ENCODE data around the gene ZEB2. TPM values are rescaled to one million over a fixed set of nuclear protein-coding genes. Genes with fewer than 3 reads are reported as not detected.
A peak's percentile ranks its signal among the peaks of the same experiment; 100 is the strongest.

The ZEB2 gene
- polyA plus RNA-seq, 2 donors, result 3.7 to 5.9 TPM

DNA sequence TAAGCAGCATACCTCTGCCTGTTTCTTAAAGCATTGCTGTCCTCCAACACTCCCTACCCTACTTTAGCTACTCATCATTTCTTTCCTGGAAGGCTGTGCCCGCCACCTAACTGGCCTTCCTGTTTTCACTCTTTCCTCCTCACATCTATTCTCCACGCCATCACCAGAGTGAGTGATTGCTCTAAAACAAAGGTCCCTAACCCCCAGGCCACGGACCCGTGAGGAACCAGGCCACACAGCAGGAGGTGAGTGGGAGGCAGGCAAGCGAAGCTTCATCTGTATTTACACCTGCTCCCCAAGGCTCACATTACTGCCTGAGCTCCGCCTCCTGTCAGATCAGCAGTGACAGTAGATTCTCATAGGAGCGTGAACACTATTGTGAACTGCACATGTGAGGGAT lies 13.3 kb upstream of the ZEB2 start:
- Histone ChIP-seq H3K9me3 (ENCODE audit: control insufficient read depth in 2 of 2, insufficient read depth in 1 of 2, low read depth in 1 of 2, low read length in 1 of 2) (no peaks in the 10 kb centered on the region), H3K4me1 (ENCODE audit: control insufficient read depth in 2 of 2, insufficient read depth in 2 of 2, low read length in 1 of 2) (no peaks in the 10 kb centered on the region), H3K27me3 (ENCODE audit: control insufficient read depth in 1 of 2, insufficient read depth in 2 of 2, low read length in 2 of 2) (no peaks in the 10 kb centered on the region), H3K4me3 (ENCODE audit: low read depth in 1 of 2, low read length in 2 of 2) (no peak overlapping the region), H3K27ac (ENCODE audit: low read depth in 2 of 2, low read length in 1 of 2) (no peak overlapping the region), H3K36me3 (ENCODE audit: control insufficient read depth in 2 of 2, insufficient read depth in 2 of 2, low read length in 1 of 2) (no peaks in the 10 kb centered on the region)
- 76 to 87% methylated on average over 7 of the region's 7 CpGs for WGBS, 2 donors

DNA sequence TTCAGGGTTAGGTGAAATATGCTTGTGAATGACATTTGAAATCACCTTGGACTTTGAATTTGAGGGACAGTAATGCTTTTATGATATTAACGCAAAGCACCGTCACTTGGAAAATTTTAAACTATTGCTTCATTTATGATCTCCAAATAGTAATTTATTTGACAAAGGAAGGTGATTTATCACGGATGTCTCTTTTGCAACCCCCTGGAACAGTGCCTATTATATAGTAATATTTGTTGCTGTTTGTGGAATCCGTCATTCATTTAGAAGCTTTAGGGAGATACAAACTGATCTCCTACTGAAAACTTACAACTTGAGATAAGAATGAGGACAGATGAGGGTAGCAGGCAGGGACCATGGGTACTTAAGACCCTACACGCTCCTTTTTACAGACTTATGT lies 10.7 kb upstream of the ZEB2 start:
- Histone ChIP-seq H3K27me3 (ENCODE audit: control insufficient read depth in 1 of 2, insufficient read depth in 2 of 2, low read length in 2 of 2) (no peaks in the 10 kb centered on the region), H3K9me3 (ENCODE audit: control insufficient read depth in 2 of 2, insufficient read depth in 1 of 2, low read depth in 1 of 2, low read length in 1 of 2) (no peaks in the 10 kb centered on the region), H3K4me1 (ENCODE audit: control insufficient read depth in 2 of 2, insufficient read depth in 2 of 2, low read length in 1 of 2) (no peaks in the 10 kb centered on the region), H3K27ac (ENCODE audit: low read depth in 2 of 2, low read length in 1 of 2) (no peak overlapping the region), H3K36me3 (ENCODE audit: control insufficient read depth in 2 of 2, insufficient read depth in 2 of 2, low read length in 1 of 2) (no peaks in the 10 kb centered on the region), H3K4me3 (ENCODE audit: low read depth in 1 of 2, low read length in 2 of 2) (no peak overlapping the region)
- WGBS, 2 donors, result 80 to 83% methylated on average over 5 of the region's 5 CpGs

DNA sequence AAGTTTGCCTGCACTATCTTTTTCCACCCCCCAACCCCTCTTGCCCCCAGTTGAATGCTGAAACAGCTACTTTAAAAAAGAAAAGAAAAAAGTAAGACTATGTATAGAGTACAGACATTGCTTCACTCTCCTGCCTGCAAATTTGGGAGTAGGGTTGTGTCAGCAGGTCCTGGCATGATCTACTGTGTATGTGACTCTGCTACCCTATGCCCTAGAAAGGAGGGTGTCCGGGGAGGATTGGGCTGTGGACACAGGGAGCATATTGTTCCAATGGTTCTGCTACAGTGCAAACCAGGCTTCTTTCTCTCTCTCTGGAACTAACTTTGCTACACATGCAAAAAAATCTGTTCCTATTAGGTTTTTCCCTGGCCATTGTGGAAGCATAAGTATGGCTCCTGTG lies 9.9 kb upstream of the ZEB2 start:
- no peak overlapping the region for H3K27ac ChIP-seq (ENCODE audit: low read depth in 2 of 2, low read length in 1 of 2)
- H3K4me3 ChIP-seq (ENCODE audit: low read depth in 1 of 2, low read length in 2 of 2), result no peak overlapping the region
- 49 to 68% methylated on average over 1 of the region's 1 CpG for WGBS, 2 donors
- H3K27me3 ChIP-seq (ENCODE audit: control insufficient read depth in 1 of 2, insufficient read depth in 2 of 2, low read length in 2 of 2), result no peaks in the 10 kb centered on the region
- H3K4me1 ChIP-seq (ENCODE audit: control insufficient read depth in 2 of 2, insufficient read depth in 2 of 2, low read length in 1 of 2), result no peaks in the 10 kb centered on the region
- H3K9me3 ChIP-seq (ENCODE audit: control insufficient read depth in 2 of 2, insufficient read depth in 1 of 2, low read depth in 1 of 2, low read length in 1 of 2), result no peaks in the 10 kb centered on the region
- no peaks in the 10 kb centered on the region for H3K36me3 ChIP-seq (ENCODE audit: control insufficient read depth in 2 of 2, insufficient read depth in 2 of 2, low read length in 1 of 2)

DNA sequence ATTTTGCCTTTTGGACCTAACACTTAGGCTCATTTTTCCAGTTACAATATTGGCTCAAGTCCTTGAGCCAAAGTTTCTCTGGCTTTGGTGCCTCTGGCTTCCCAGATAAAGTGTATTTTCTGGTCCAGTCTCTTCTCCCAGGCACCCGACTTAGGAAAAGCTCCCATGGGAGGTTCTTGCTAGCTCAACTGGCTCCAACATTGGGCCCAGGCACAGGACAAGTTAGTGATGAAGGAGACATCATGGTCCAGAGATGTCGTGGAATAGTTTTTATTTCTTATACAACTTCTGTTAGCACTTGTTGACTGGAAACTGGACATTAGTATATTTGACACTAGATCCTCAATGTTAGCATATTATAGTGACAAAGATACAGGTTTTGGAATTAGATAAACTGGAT lies 8.2 kb upstream of the ZEB2 start:
- H3K36me3 ChIP-seq (ENCODE audit: control insufficient read depth in 2 of 2, insufficient read depth in 2 of 2, low read length in 1 of 2), result no peaks in the 10 kb centered on the region
- no peaks in the 10 kb centered on the region for H3K27me3 ChIP-seq (ENCODE audit: control insufficient read depth in 1 of 2, insufficient read depth in 2 of 2, low read length in 2 of 2)
- WGBS, 2 donors, result 76 to 86% methylated on average over 2 of the region's 2 CpGs
- no peak overlapping the region for H3K4me3 ChIP-seq (ENCODE audit: low read depth in 1 of 2, low read length in 2 of 2)
- H3K27ac ChIP-seq (ENCODE audit: low read depth in 2 of 2, low read length in 1 of 2), result no peak overlapping the region
- H3K9me3 ChIP-seq (ENCODE audit: control insufficient read depth in 2 of 2, insufficient read depth in 1 of 2, low read depth in 1 of 2, low read length in 1 of 2), result no peaks in the 10 kb centered on the region
- no peaks in the 10 kb centered on the region for H3K4me1 ChIP-seq (ENCODE audit: control insufficient read depth in 2 of 2, insufficient read depth in 2 of 2, low read length in 1 of 2)

DNA sequence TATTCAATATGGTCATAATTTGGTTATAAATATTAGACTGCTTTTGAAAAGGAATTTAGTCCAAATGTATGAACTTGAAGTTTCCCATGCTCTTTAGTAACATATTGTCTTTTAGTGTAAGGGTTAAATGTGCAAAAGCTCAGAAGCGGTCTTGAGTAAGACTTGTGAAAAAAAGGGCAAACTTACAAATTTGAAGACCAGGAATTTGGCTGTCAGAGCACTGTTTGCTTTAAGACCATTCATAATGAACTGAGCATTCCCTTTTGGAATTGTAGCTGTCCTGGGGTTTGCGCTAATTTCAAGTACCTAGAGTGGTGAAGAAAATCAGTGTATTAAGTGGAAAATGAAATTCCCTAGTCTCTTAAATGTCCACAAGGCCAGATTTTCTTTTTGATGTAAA lies 6.9 kb upstream of the ZEB2 start:
- 70 to 73% methylated on average over 2 of the region's 2 CpGs for WGBS, 2 donors
- no peak overlapping the region for H3K4me3 ChIP-seq (ENCODE audit: low read depth in 1 of 2, low read length in 2 of 2)
- no peak overlapping the region for H3K27ac ChIP-seq (ENCODE audit: low read depth in 2 of 2, low read length in 1 of 2)
- peaks cover 0 to 4% of the 10 kb centered on the region in 2 donors for H3K27me3 ChIP-seq (ENCODE audit: control insufficient read depth in 1 of 2, insufficient read depth in 2 of 2, low read length in 2 of 2)
- no peaks in the 10 kb centered on the region for H3K4me1 ChIP-seq (ENCODE audit: control insufficient read depth in 2 of 2, insufficient read depth in 2 of 2, low read length in 1 of 2)
- H3K36me3 ChIP-seq (ENCODE audit: control insufficient read depth in 2 of 2, insufficient read depth in 2 of 2, low read length in 1 of 2), result no peaks in the 10 kb centered on the region
- H3K9me3 ChIP-seq (ENCODE audit: control insufficient read depth in 2 of 2, insufficient read depth in 1 of 2, low read depth in 1 of 2, low read length in 1 of 2), result no peaks in the 10 kb centered on the region

DNA sequence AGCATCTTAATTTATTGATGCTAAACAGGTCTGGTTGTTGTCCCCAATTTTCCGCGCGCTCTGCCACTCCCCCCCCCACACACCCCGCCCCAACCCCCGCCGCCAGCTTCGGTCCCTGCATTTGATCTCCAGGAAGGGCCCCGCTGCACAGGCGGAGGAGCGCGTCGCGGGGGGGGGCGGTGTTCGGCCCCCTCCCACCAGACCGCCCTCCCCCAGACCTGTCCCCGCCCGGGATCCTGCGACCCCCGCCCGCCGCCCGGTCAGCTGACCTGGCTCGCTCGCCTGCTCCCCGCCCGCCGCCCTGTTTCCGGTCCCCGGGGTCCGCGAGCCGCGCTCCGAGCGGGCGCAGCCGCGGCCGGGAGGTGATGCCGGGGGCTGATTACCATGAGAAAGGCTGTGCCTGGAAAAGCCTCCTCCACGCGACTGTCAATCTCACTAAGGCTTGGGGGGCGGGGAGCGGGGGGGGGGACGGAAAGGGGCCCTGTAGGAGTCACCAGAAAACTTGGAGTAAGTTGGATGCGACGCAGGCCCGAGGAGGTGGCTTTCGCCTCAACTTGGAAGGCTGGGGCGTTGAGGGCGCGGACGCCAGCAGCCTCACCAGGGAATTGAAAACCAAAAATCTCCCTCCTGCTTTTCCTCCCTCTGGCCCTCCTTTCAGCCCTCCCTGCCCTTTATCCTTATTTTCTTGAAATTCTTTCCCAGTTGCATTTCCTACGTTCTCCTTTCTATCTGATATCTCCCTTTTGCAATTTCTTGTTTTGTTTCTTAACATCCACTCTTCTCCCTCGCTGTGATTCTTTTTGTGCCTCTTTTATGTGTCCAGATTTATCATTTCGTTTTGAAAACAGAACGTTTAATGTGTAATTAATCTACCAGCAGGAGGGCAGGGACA lies 4.4 kb upstream of the ZEB2 start:
- Histone ChIP-seq H3K9me3 (ENCODE audit: control insufficient read depth in 2 of 2, insufficient read depth in 1 of 2, low read depth in 1 of 2, low read length in 1 of 2) (no peaks in the 10 kb centered on the region), H3K36me3 (ENCODE audit: control insufficient read depth in 2 of 2, insufficient read depth in 2 of 2, low read length in 1 of 2) (no peaks in the 10 kb centered on the region), H3K4me1 (ENCODE audit: control insufficient read depth in 2 of 2, insufficient read depth in 2 of 2, low read length in 1 of 2) (no peaks in the 10 kb centered on the region), H3K27me3 (ENCODE audit: control insufficient read depth in 1 of 2, insufficient read depth in 2 of 2, low read length in 2 of 2) (peaks cover 0 to 6% of the 10 kb centered on the region in 2 donors), H3K27ac (ENCODE audit: low read depth in 2 of 2, low read length in 1 of 2) (peak overlapping the region; percentile 53 to 85), H3K4me3 (ENCODE audit: low read depth in 1 of 2, low read length in 2 of 2) (peak overlapping the region; percentile 18 to 61)
- 12% methylated on average over 49 to 58 of the region's 58 CpGs for whole genome bisulfite sequencing, 2 donors

DNA sequence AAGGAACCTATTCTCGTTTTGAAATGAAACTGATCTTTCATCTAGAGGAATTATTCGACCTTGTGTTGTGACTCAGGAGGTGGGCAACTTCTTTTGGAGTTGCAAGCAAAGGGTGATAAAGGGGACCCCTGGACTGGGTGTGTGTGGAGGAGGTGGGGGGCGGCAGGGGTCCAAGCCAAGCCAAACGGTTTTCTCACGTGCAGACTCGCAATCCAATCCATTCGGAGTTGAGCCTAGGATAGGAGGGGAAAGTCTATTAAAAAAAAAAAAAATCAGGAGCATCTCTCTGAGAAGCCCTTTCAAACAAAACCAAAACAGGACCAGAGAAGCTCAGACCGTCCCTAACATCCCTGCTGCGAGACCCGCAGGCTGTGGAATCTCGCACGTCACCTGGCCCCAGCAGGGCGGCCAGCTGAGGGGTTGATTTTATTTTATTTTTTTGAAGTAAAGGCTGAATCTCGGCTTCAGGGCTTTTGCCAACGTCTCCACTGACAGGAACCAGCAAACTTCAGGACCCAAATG lies 3.7 kb upstream of the ZEB2 start:
- Histone ChIP-seq H3K4me3 (ENCODE audit: low read depth in 1 of 2, low read length in 2 of 2) (peak overlapping the region in 1 of 2 donors; percentile 61), H3K4me1 (ENCODE audit: control insufficient read depth in 2 of 2, insufficient read depth in 2 of 2, low read length in 1 of 2) (no peaks in the 10 kb centered on the region), H3K27me3 (ENCODE audit: control insufficient read depth in 1 of 2, insufficient read depth in 2 of 2, low read length in 2 of 2) (peaks cover 3 to 10% of the 10 kb centered on the region in 2 donors), H3K36me3 (ENCODE audit: control insufficient read depth in 2 of 2, insufficient read depth in 2 of 2, low read length in 1 of 2) (no peaks in the 10 kb centered on the region), H3K27ac (ENCODE audit: low read depth in 2 of 2, low read length in 1 of 2) (peak overlapping the region; percentile 70 to 85), H3K9me3 (ENCODE audit: control insufficient read depth in 2 of 2, insufficient read depth in 1 of 2, low read depth in 1 of 2, low read length in 1 of 2) (no peaks in the 10 kb centered on the region)
- WGBS, 2 donors, result 1% methylated on average over 15 of the region's 15 CpGs

DNA sequence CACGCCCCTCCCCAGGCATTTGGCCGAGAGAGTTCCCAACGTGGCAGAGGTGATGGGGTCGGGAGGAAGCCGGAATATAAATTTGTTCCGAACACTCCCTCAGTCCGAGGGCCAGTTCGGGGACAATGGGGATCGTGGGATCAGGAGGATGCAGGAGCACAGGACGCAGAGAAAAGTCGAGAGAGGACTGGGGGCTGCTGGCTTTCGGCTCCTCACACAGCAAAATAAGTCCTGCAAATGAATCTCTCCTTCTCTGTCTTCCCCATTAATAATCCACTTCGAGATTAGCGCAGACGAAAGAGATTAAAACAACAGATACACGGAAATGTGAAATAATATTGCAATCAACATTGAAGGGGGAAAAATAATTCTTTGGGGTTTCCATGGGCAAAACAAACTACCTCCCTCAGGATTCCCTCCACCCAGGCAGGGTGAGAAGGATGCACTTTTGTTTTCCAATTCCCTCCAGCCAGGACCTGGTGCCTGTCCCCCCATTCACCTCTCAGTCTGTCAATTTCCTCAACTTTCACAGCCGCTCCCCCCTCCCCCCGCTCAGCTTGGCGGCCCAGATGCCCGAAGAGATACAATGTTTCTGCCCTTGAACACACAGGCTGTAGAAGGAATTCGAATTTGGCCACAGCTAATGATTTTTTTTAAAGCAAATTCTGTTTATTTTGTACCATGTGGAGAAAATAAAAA lies 3.1 kb upstream of the ZEB2 start:
- no peaks in the 10 kb centered on the region for H3K36me3 ChIP-seq (ENCODE audit: control insufficient read depth in 2 of 2, insufficient read depth in 2 of 2, low read length in 1 of 2)
- peak overlapping the region; percentile 76 to 85 for H3K27ac ChIP-seq (ENCODE audit: low read depth in 2 of 2, low read length in 1 of 2)
- H3K9me3 ChIP-seq (ENCODE audit: control insufficient read depth in 2 of 2, insufficient read depth in 1 of 2, low read depth in 1 of 2, low read length in 1 of 2), result no peaks in the 10 kb centered on the region
- WGBS, 2 donors, result 15 to 28% methylated on average over 21 of the region's 21 CpGs
- H3K27me3 ChIP-seq (ENCODE audit: control insufficient read depth in 1 of 2, insufficient read depth in 2 of 2, low read length in 2 of 2), result peaks cover 3 to 10% of the 10 kb centered on the region in 2 donors
- peak overlapping the region in 1 of 2 donors; percentile 61 for H3K4me3 ChIP-seq (ENCODE audit: low read depth in 1 of 2, low read length in 2 of 2)
- no peaks in the 10 kb centered on the region for H3K4me1 ChIP-seq (ENCODE audit: control insufficient read depth in 2 of 2, insufficient read depth in 2 of 2, low read length in 1 of 2)

DNA sequence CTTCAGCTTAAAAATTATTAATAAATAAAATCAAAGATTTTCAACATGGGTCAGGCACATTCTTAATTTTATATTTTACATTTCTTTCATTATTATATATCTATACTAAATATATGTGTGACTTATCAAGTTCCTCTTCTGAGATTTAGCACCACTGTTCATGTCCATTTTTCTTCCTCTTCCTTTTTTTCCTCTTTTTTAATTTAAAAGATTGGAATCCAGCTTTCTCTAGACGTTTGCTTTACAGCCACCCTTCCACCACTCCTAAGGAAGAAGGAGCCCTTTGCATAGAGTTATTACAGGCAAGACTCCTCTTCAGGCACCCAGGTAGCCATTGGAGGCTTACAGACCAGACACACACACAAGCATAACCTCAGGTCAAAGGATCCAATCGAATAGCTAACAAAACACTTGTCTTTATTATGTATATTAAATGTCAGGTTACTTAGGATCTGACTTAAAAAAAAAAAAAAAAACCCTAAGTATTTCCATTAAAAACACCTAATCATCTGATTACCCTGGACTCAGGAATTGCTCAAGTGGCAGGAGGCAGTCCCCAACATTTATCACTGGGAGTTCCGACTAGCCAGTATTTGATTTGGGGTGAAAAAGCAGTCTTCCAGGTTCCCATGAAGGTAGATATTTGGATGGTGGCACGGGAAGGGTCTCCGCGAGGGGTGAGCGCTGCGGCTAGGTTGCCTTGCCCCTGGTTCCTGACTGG lies 2.4 kb upstream of the ZEB2 start:
- Histone ChIP-seq H3K27ac (ENCODE audit: low read depth in 2 of 2, low read length in 1 of 2) (peak overlapping the region; percentile 76 to 85), H3K27me3 (ENCODE audit: control insufficient read depth in 1 of 2, insufficient read depth in 2 of 2, low read length in 2 of 2) (peaks cover 3 to 10% of the 10 kb centered on the region in 2 donors), H3K9me3 (ENCODE audit: control insufficient read depth in 2 of 2, insufficient read depth in 1 of 2, low read depth in 1 of 2, low read length in 1 of 2) (no peaks in the 10 kb centered on the region), H3K4me1 (ENCODE audit: control insufficient read depth in 2 of 2, insufficient read depth in 2 of 2, low read length in 1 of 2) (no peaks in the 10 kb centered on the region), H3K4me3 (ENCODE audit: low read depth in 1 of 2, low read length in 2 of 2) (no peak overlapping the region), H3K36me3 (ENCODE audit: control insufficient read depth in 2 of 2, insufficient read depth in 2 of 2, low read length in 1 of 2) (no peaks in the 10 kb centered on the region)
- WGBS, 2 donors, result 21 to 39% methylated on average over 8 of the region's 8 CpGs
